HepG2 (cell line): Measurements from ENCODE around the gene IPO8. TPM values are rescaled to one million over a fixed set of nuclear protein-coding genes. Genes with fewer than 3 reads are reported as not detected.

Experiments used
- ATAC-seq: fragments of 200-7000 bp; cut with Tn5 transposase; 3 replicates; pipeline ENCODE4 v1.9.1; 2020; ENCODE audit warnings: mild to moderate bottlenecking, moderate library complexity
- BruUV-seq: library from RNA; stranded (reverse); fragments of 400-500 nt; replicated peaks from 2 replicates; lab custom pipeline; 2021; lab: Mats Ljungman, UMichigan
- CTCF ChIA-PET: fragments of 300-600 bp; formaldehyde crosslinking; extraction: SDS; loops from one replicate; lab custom pipeline; 2021; ENCODE audit warnings: low total read pairs, inconsistent platforms, low intra/inter-chr PET ratio; lab: Yijun Ruan, JAX
- POLR2A ChIA-PET: fragments of 350-600 bp; sonication (Branson Sonifier 250); formaldehyde crosslinking; loops from one replicate; lab custom pipeline; 2020; ENCODE audit warnings: antibody characterized with exemption, inconsistent platforms; lab: Yijun Ruan, JAX
- DNase-seq: peaks from one replicate; pipeline ENCODE4 v3.0.0-alpha.2; 2015; ENCODE audit warnings: low spot score
- FAIRE-seq: peaks from 3 replicates; lab custom pipeline; 2011; peaks lifted over from hg19 to GRCh38; lab: Jason Lieb, UNC
- H2AFZ ChIP-seq: one replicate; pipeline ENCODE4 v1.6.1; 2011; ENCODE audit warnings: low read length, inconsistent platforms
- H3K27ac ChIP-seq: fragments of 300-600 bp; 3 replicates; pipeline ENCODE4 v1.8.0; 2011; ENCODE audit warnings: mixed run types, mild to moderate bottlenecking, mixed read lengths, low read length, inconsistent platforms; ENCODE audit not compliant: insufficient read depth; ENCODE audit errors: extremely low read length
- H3K27me3 ChIP-seq, 2 experiments: fragments of 200-600 bp in 1 of 2; 2 replicates in 1 of 2; 3 replicates in 1 of 2; pipeline versions ENCODE4 v1.6.0 to v1.8.0; 2011; ENCODE audit warnings: low read length in 2 of 2, mild to moderate bottlenecking in 2 of 2, moderate library complexity in 2 of 2, inconsistent platforms in 1 of 2; ENCODE audit not compliant: insufficient read depth in 2 of 2, control insufficient read depth in 1 of 2
- H3K36me3 ChIP-seq, 2 experiments: fragments of 200-600 bp in 1 of 2; replicated peaks in 1 of 2; 2 replicates in 1 of 2; 3 replicates in 1 of 2; pipeline versions ENCODE4 v1.5.1 to v1.8.0; 2011; ENCODE audit warnings: low read length in 2 of 2, inconsistent platforms in 1 of 2; ENCODE audit not compliant: insufficient read depth in 2 of 2, control insufficient read depth in 1 of 2
- H3K4me1 ChIP-seq: 2 replicates; pipeline ENCODE4 v1.5.1; 2012; ENCODE audit warnings: low read length, inconsistent platforms; ENCODE audit not compliant: insufficient read depth
- H3K4me2 ChIP-seq: 2 replicates; pipeline ENCODE4 v1.6.0; 2011; ENCODE audit warnings: low read depth, low read length, inconsistent platforms
- H3K4me3 ChIP-seq, 3 experiments: fragments of 200-600 bp in 1 of 3; sonication (generic), shearing (Covaris generic) in 1 of 3; replicated peaks in 1 of 3; 2 replicates each; pipeline ENCODE4 v1.5.1; 2011 to 2016; ENCODE audit warnings: low read length in 3 of 3, inconsistent platforms in 2 of 3, low read depth in 2 of 3, mild to moderate bottlenecking in 2 of 3, control low read depth in 1 of 3, mixed read lengths in 1 of 3; ENCODE audit not compliant: insufficient read depth in 1 of 3
- H3K79me2 ChIP-seq: one replicate; pipeline ENCODE4 v1.6.1; 2011; ENCODE audit warnings: low read length, inconsistent platforms; ENCODE audit not compliant: insufficient read depth
- H3K9ac ChIP-seq: 2 replicates; pipeline ENCODE4 v1.6.0; 2011; ENCODE audit warnings: mild to moderate bottlenecking, low read depth, low read length, inconsistent platforms; ENCODE audit not compliant: insufficient read depth
- H3K9me3 ChIP-seq: 2 replicates; pipeline ENCODE4 v1.5.1; 2012; ENCODE audit warnings: mild to moderate bottlenecking, low read length
- H4K20me1 ChIP-seq: 2 replicates; pipeline ENCODE4 v1.6.0; 2011; ENCODE audit warnings: inconsistent platforms, mild to moderate bottlenecking, low read length, moderate library complexity; ENCODE audit not compliant: insufficient read depth
- CREM ChIP-seq, 2 experiments: sonication (generic) in 1 of 2; formaldehyde crosslinking in 1 of 2; IDR thresholded peaks; 2 replicates each; pipeline versions ENCODE4 v1.4.0 to v1.6.1; 2016 to 2020; ENCODE audit warnings: antibody characterized with exemption in 1 of 2, mild to moderate bottlenecking in 1 of 2, missing genetic modification reagents in 1 of 2
- SYNCRIP ChIP-seq: fragments of 200-400 bp; formaldehyde crosslinking; IDR thresholded peaks from 2 replicates; pipeline ENCODE4 v1.6.1; 2018; ENCODE audit warnings: mild to moderate bottlenecking, low read depth, low read length; ENCODE audit not compliant: insufficient read depth
- TARDBP ChIP-seq: sonication (generic); formaldehyde crosslinking; IDR thresholded peaks from 2 replicates; pipeline ENCODE4 v1.8.0; 2022; ENCODE audit warnings: mild to moderate bottlenecking, missing genetic modification reagents
- ZFP62 ChIP-seq: sonication (generic); formaldehyde crosslinking; IDR thresholded peaks from 2 replicates; pipeline ENCODE4 v1.4.0; 2020; ENCODE audit warnings: missing genetic modification reagents
- ZNF546 ChIP-seq: sonication (generic); formaldehyde crosslinking; conservative IDR thresholded peaks from 2 replicates; pipeline ENCODE4 v1.8.1; 2023; ENCODE audit warnings: mild to moderate bottlenecking, missing genetic modification reagents
- WGBS: methylation state at CpG from one replicate; pipeline ENCODE4 v1.1.6; 2017; ENCODE audit warnings: low lambda C conversion rate; 5-methylcytosine and 5-hydroxymethylcytosine counted together
- in situ Hi-C: cut with HindIII; loops from 2 replicates; pipeline ENCODE4 v1.10.0; 2017; ENCODE audit warnings: low pct_unique_long_range_greater_than_20kb; ENCODE audit not compliant: extremely low pct_ligation_motif_present
- intact Hi-C: fragments of 100-400 bp; cut with micrococcal nuclease; formaldehyde crosslinking; loops from one replicate; pipeline ENCODE4 v1.10.0; 2022; ENCODE audit not compliant: unreplicated experiment
- polyA plus RNA-seq, 8 experiments: library from polyadenylated mRNA; depleted of rRNA in 3 of 8; stranded (reverse) in 7 of 8; unstranded in 1 of 8; fragments of >200 nt; fragmentation: Illumina TruSeq in 4 of 8; extraction: Trizol in 4 of 8; gene quantifications; 2 replicates each; pipeline versions ENCODE4 v1.2.1 to v1.2.3, GENCODE V29; 2011 to 2016; ENCODE audit warnings: low read depth in 4 of 8, missing spikeins in 1 of 8, mixed read lengths in 1 of 8; ENCODE audit not compliant: insufficient read depth in 1 of 8
- total RNA-seq, 5 experiments: library from RNA; depleted of rRNA; stranded (reverse); fragments of >200 nt; fragmentation: Illumina TruSeq; extraction: Trizol; gene quantifications; 2 replicates each; pipeline ENCODE4 v1.2.3, GENCODE V29; 2016; ENCODE audit warnings: low read depth in 1 of 5
- TF ChIP-seq, protein P1 (sequence below), 2 experiments: IDR thresholded peaks; 2 replicates each; pipeline ENCODE4 v1.6.1; 2011 to 2012; ENCODE audit warnings: low read length in 2 of 2, borderline replicate concordance in 1 of 2, low read depth in 1 of 2, mild to moderate bottlenecking in 1 of 2, moderate library complexity in 1 of 2
- TF ChIP-seq, protein P2 (sequence below): sonication (generic); formaldehyde crosslinking; IDR thresholded peaks from 2 replicates; pipeline ENCODE4 v1.5.0; 2020; ENCODE audit warnings: missing genetic modification reagents
- TF ChIP-seq, protein P3 (sequence below): sonication (generic); formaldehyde crosslinking; conservative IDR thresholded peaks from 2 replicates; pipeline ENCODE4 v1.8.0; 2022; ENCODE audit warnings: mild to moderate bottlenecking, moderate library complexity, missing genetic modification reagents

IPO8 gene
- total and polyA plus RNA-seq, 2 of the 13 experiments (the other 11 are each of a cell fraction or from before 2014, with no cell fraction given): 6.3 to 21.8 TPM

DNA sequence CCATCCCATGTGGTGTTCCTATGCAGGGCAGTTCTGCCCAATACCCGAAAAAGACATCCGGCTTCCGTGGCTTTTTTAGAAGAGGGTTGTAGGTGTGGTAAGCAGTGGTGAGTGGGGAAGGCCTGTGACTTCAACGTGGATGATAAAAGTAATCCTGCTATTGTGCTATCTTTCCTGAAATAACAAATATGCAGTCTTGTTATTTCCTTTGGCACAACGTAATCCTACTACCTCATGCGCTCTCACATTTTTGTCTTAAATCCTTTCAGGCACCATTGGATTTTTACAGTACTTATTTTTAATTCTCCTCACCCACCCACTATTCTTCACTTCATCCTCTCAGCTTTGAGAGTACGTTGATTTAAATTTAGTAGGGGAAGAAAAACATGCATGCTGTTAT is 96.8 kb downstream of the IPO8 start:
- Histone ChIP-seq H3K36me3 (no peaks in the 10 kb centered on the region), H3K4me3 (no peak overlapping the region), H2AFZ (no peak overlapping the region), H3K4me2 (no peak overlapping the region), H4K20me1 (no peaks in the 10 kb centered on the region), H3K27me3 (no peaks in the 10 kb centered on the region), H3K4me1 (peaks cover 32% of the 10 kb centered on the region), H3K9ac (no peak overlapping the region), H3K9me3 (peaks cover 33% of the 10 kb centered on the region), H3K27ac (no peak overlapping the region), H3K79me2 (no peaks in the 10 kb centered on the region)
- FAIRE-seq (no peak), ATAC-seq (no peak), DNase-seq (no peak)
- in situ Hi-C loops (no loop called here), intact Hi-C loops (no loop called here)
- BruUV-seq: no TSS peak
- WGBS: 90% methylated on average over 7 of the region's 7 CpGs
- CTCF ChIA-PET: no interaction called here
- POLR2A ChIA-PET: no interaction called here
- TF ChIP-seq, protein P1, sequence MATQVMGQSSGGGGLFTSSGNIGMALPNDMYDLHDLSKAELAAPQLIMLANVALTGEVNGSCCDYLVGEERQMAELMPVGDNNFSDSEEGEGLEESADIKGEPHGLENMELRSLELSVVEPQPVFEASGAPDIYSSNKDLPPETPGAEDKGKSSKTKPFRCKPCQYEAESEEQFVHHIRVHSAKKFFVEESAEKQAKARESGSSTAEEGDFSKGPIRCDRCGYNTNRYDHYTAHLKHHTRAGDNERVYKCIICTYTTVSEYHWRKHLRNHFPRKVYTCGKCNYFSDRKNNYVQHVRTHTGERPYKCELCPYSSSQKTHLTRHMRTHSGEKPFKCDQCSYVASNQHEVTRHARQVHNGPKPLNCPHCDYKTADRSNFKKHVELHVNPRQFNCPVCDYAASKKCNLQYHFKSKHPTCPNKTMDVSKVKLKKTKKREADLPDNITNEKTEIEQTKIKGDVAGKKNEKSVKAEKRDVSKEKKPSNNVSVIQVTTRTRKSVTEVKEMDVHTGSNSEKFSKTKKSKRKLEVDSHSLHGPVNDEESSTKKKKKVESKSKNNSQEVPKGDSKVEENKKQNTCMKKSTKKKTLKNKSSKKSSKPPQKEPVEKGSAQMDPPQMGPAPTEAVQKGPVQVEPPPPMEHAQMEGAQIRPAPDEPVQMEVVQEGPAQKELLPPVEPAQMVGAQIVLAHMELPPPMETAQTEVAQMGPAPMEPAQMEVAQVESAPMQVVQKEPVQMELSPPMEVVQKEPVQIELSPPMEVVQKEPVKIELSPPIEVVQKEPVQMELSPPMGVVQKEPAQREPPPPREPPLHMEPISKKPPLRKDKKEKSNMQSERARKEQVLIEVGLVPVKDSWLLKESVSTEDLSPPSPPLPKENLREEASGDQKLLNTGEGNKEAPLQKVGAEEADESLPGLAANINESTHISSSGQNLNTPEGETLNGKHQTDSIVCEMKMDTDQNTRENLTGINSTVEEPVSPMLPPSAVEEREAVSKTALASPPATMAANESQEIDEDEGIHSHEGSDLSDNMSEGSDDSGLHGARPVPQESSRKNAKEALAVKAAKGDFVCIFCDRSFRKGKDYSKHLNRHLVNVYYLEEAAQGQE (IDR thresholded peaks at IDR 0.05; ENCODE audit: borderline replicate concordance in 1 of 2, low read depth in 1 of 2, low read length in 2 of 2): no peak
- TF ChIP-seq ZNF546: no peak
- no peak for TF ChIP-seq TARDBP
- TF ChIP-seq, protein P2, sequence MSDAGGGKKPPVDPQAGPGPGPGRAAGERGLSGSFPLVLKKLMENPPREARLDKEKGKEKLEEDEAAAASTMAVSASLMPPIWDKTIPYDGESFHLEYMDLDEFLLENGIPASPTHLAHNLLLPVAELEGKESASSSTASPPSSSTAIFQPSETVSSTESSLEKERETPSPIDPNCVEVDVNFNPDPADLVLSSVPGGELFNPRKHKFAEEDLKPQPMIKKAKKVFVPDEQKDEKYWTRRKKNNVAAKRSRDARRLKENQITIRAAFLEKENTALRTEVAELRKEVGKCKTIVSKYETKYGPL: no peak
- no peak for TF ChIP-seq SYNCRIP
- no peak for TF ChIP-seq CREM (IDR thresholded peaks at IDR 0.05)
- TF ChIP-seq CREM (CRISPR knock-in tag; IDR thresholded peaks at IDR 0.05): no peak
- no peak for TF ChIP-seq ZFP62
- TF ChIP-seq, protein P3, sequence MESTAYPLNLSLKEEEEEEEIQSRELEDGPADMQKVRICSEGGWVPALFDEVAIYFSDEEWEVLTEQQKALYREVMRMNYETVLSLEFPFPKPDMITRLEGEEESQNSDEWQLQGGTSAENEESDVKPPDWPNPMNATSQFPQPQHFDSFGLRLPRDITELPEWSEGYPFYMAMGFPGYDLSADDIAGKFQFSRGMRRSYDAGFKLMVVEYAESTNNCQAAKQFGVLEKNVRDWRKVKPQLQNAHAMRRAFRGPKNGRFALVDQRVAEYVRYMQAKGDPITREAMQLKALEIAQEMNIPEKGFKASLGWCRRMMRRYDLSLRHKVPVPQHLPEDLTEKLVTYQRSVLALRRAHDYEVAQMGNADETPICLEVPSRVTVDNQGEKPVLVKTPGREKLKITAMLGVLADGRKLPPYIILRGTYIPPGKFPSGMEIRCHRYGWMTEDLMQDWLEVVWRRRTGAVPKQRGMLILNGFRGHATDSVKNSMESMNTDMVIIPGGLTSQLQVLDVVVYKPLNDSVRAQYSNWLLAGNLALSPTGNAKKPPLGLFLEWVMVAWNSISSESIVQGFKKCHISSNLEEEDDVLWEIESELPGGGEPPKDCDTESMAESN (CRISPR knock-in tag): no peak
